Lower lobe of right lung (tissue), 2 donors: ENCODE measurements around the gene OXER1. TPM values are rescaled to one million over a fixed set of nuclear protein-coding genes. Genes with fewer than 3 reads are reported as not detected.

ENCODE experiments used
- ATAC-seq, 2 donors: fragments of 200-7000 bp; cut with Tn5 transposase; one replicate each; pipeline ENCODE4 v1.9.1; 2020 to 2022; ENCODE audit warnings: mild to moderate bottlenecking in 2 of 2, moderate library complexity in 2 of 2
- DNase-seq: peaks from one replicate; pipeline ENCODE4 v3.0.0-alpha.2; 2020
- H3K27ac ChIP-seq: fragments of 200-600 bp; one replicate; pipeline ENCODE4 v1.8.0; 2022
- H3K27me3 ChIP-seq: fragments of 200-600 bp; one replicate; pipeline ENCODE4 v1.8.0; 2022; ENCODE audit warnings: low read depth
- H3K36me3 ChIP-seq: fragments of 200-600 bp; one replicate; pipeline ENCODE4 v1.8.0; 2022; ENCODE audit warnings: mild to moderate bottlenecking
- H3K4me1 ChIP-seq: fragments of 200-600 bp; one replicate; pipeline ENCODE4 v1.8.0; 2022
- H3K4me3 ChIP-seq: fragments of 200-600 bp; one replicate; pipeline ENCODE4 v1.8.0; 2022; ENCODE audit warnings: mild to moderate bottlenecking
- H3K9me3 ChIP-seq: fragments of 200-600 bp; one replicate; pipeline ENCODE4 v1.8.0; 2022
- intact Hi-C: fragments of 100-400 bp; cut with DNase I; formaldehyde crosslinking; loops from one replicate; pipeline ENCODE4 v1.11.0; 2022
- total RNA-seq: library from RNA; stranded (reverse); fragmentation: NEBNext Ultra II Directional; extraction: Animal tissue kit (Norgen Biotek cat#: 25700); gene quantifications from one replicate; pipeline ENCODE4 v1.2.1, GENCODE V29; 2021
- TF ChIP-seq, protein P1 (sequence below): fragments of 200-600 bp; IDR thresholded peaks from one replicate; pipeline ENCODE4 v1.8.0; 2022; ENCODE audit warnings: antibody characterized with exemption, mild to moderate bottlenecking
- donor health status: DM: no; HTN: yes; CAD: no; lungs with severe emphysema.

OXER1 gene
- total RNA-seq, 1 donor from 2014 or later = 1.9 TPM

DNA sequence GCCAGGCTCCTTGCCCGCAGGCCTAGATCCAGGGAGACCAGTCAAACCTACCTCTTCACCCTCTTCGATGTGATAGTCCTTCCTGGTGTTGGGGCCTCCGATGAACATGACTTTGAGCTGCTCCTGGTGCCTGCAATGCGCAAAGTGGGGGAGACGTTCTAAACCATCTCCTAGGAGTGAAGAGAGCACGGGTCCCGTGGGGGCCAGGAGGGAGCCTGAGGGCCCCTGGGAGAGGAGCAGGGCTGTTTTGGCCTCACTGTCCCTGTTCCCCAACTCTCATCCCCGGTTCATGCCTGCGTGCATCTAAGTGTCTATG is 24.5 kb upstream of the OXER1 start:
- H3K36me3 ChIP-seq = no peaks in the 10 kb centered on the region
- H3K27me3 ChIP-seq = no peaks in the 10 kb centered on the region
- TF ChIP-seq, protein P1, sequence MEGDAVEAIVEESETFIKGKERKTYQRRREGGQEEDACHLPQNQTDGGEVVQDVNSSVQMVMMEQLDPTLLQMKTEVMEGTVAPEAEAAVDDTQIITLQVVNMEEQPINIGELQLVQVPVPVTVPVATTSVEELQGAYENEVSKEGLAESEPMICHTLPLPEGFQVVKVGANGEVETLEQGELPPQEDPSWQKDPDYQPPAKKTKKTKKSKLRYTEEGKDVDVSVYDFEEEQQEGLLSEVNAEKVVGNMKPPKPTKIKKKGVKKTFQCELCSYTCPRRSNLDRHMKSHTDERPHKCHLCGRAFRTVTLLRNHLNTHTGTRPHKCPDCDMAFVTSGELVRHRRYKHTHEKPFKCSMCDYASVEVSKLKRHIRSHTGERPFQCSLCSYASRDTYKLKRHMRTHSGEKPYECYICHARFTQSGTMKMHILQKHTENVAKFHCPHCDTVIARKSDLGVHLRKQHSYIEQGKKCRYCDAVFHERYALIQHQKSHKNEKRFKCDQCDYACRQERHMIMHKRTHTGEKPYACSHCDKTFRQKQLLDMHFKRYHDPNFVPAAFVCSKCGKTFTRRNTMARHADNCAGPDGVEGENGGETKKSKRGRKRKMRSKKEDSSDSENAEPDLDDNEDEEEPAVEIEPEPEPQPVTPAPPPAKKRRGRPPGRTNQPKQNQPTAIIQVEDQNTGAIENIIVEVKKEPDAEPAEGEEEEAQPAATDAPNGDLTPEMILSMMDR = no peak
- ATAC-seq (no peak), DNase-seq (no peak)
- no peak overlapping the region for H3K27ac ChIP-seq
- intact Hi-C loops = no loop called here
- H3K4me1 ChIP-seq = peaks cover 6% of the 10 kb centered on the region
- H3K9me3 ChIP-seq = no peaks in the 10 kb centered on the region
- H3K4me3 ChIP-seq = no peak overlapping the region

GRCh38 chr2:42787788-42788477 is 24.0 kb upstream of the OXER1 start:
- H3K9me3 ChIP-seq = no peaks in the 10 kb centered on the region
- ATAC-seq (no peak), DNase-seq (no peak)
- H3K36me3 ChIP-seq = peaks cover 3% of the 10 kb centered on the region
- TF ChIP-seq, protein P1 = no peak
- no peak overlapping the region for H3K27ac ChIP-seq
- H3K4me1 ChIP-seq = peaks cover 6% of the 10 kb centered on the region
- intact Hi-C loops = no loop called here
- H3K27me3 ChIP-seq = no peaks in the 10 kb centered on the region
- H3K4me3 ChIP-seq = no peak overlapping the region

DNA sequence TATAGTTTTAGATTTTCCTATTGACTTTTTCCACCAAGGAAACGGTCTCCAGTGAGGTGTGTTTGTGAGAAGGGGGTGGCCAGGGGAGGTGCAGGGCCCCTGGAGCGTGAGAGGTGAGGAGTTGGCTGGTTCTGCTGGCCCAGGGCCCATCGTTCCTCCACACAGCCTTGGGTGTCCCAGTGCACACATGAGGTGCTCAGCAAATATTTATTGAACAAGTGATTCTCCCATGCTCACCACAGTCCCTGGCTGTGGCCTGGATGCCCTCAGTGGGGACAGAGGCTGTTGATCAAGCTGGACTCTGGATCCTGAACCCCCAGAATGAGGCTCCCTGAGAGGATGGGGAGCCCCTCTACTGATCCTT is 23.5 kb upstream of the OXER1 start:
- Histone ChIP-seq H3K27me3 (no peaks in the 10 kb centered on the region), H3K27ac (no peak overlapping the region), H3K36me3 (peaks cover 8% of the 10 kb centered on the region), H3K4me3 (no peak overlapping the region), H3K9me3 (no peaks in the 10 kb centered on the region), H3K4me1 (peaks cover 6% of the 10 kb centered on the region)
- DNase-seq (no peak), ATAC-seq (no peak)
- intact Hi-C loops = no loop called here
- TF ChIP-seq, protein P1 = no peak

DNA sequence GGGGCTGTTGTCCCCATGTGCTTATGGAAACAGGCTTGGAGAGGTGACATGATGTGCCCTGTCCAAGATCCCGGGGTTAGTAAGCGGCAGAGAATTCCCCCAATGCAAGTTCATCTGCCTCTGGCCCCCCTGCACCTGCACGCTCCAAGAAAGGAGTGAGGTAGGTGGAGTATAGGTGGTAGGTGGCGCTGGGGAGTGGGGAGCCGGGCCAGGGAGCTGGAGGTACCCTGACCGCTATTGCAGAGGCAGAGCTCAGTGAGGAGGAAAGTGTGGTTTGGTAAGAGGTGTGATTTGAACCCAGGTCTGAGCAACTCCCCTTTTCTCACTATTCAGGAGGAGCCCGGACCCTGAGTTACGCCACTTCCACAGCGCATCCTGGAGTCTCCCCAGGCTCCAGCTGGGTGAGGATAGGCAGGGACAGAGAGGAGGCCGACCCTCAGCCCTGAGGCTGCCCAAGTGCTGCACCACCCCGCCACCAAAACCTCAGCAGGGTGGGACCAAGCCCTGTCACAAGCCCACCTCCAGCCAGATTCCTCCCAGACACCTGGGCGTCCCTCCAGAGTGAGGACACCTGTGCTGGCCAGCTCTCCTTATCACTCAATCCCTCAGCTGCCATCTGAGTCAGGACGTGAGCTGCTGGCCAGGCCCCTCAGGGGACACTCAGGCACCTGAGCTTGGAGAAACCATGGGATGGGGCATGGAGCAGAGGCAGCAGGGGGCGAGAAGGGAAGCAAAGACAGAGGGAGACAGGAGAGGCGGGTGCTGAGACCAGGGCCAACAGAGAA is 22.8 kb upstream of the OXER1 start:
- TF ChIP-seq, protein P1 = no peak
- ATAC-seq (no peak), DNase-seq (no peak)
- H3K4me3 ChIP-seq = no peak overlapping the region
- intact Hi-C loops = no loop called here
- no peaks in the 10 kb centered on the region for H3K9me3 ChIP-seq
- peaks cover 8% of the 10 kb centered on the region for H3K36me3 ChIP-seq
- H3K27ac ChIP-seq = no peak overlapping the region
- no peaks in the 10 kb centered on the region for H3K27me3 ChIP-seq
- peaks cover 4% of the 10 kb centered on the region for H3K4me1 ChIP-seq

DNA sequence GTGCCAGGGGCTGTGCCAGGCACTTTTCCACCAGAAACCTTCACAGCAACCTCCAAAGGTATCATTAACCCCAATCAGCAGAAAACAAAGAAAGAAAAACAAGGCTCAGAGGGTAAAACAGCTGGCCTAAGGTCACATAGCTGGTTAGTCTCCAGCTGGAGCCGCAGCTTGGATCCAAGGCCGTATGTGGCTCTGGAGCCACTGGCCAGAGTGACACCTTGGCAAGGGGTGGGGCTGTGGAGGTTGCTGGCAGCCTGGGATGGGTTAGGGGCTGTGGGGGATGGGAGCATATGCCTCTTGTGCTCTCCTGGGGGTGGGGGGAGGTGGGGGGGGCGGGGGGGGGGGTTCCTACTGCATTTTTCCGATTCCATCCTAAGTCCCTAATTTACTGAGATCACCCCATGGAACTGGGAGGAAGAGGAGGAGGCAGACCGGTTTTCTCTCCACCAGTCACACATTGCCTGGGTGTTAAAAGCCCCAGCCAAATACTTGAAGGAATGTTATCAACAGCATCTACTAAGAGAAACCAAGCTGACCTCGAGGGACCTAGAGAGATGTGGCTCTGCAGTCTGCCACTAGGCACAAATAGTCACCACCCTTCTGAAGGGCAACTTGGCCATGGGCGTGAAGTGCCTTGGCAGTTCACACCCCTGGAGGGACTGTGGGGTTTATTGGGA is 20.4 kb upstream of the OXER1 start:
- no peaks in the 10 kb centered on the region for H3K9me3 ChIP-seq
- no peak overlapping the region for H3K4me3 ChIP-seq
- intact Hi-C loops = no loop called here
- peaks cover 8% of the 10 kb centered on the region for H3K36me3 ChIP-seq
- no peak overlapping the region for H3K27ac ChIP-seq
- no peak for DNase-seq
- TF ChIP-seq, protein P1 = no peak
- ATAC-seq = no peak
- no peaks in the 10 kb centered on the region for H3K4me1 ChIP-seq
- H3K27me3 ChIP-seq = no peaks in the 10 kb centered on the region
